Caco-2 (cell line): ENCODE results near the gene FPGS. TPM values are rescaled to one million over a fixed set of nuclear protein-coding genes. Genes with fewer than 3 reads are reported as not detected.
A peak's percentile ranks its signal among the peaks of the same experiment; 100 is the strongest.

ENCODE experiments used
- BruUV-seq: library from RNA; stranded (reverse); fragments of 400-500 nt; replicated peaks from 2 replicates; lab custom pipeline; 2021; lab: Mats Ljungman, UMichigan
- CTCF ChIA-PET: fragments of 300-600 bp; sonication (Branson Sonifier 250); formaldehyde crosslinking; loops from one replicate; lab custom pipeline; 2022; ENCODE audit warnings: antibody characterized with exemption; lab: Charles Lee
- POLR2A ChIA-PET: fragments of 300-600 bp; sonication (Branson Sonifier 250); formaldehyde crosslinking; loops from one replicate; lab custom pipeline; 2022; ENCODE audit warnings: antibody characterized with exemption; lab: Charles Lee
- DNase-seq, 2 experiments: peaks; one replicate each; pipeline versions ENCODE4 v3.0.0 to v3.0.0-alpha.2; 2020 to 2022
- H3K27me3 ChIP-seq: replicated peaks from 2 replicates; pipeline ENCODE4 v1.6.0; 2011; ENCODE audit warnings: low read length; ENCODE audit not compliant: control insufficient read depth, insufficient read depth
- H3K36me3 ChIP-seq: 2 replicates; pipeline ENCODE4 v1.5.1; 2011; ENCODE audit warnings: low read length; ENCODE audit not compliant: control insufficient read depth, insufficient read depth
- H3K4me1 ChIP-seq: fragments of 250-450 bp; sonication (Bioruptor Pico); 2 replicates; pipeline ENCODE4 v1.5.1; 2020; ENCODE audit warnings: mild to moderate bottlenecking
- H3K4me3 ChIP-seq: 2 replicates; pipeline ENCODE4 v1.5.1; 2011; ENCODE audit warnings: low read depth, mild to moderate bottlenecking, control low read depth, low read length
- H3K9me3 ChIP-seq: fragments of 250-450 bp; sonication (Bioruptor Pico); 2 replicates; pipeline ENCODE4 v1.5.1; 2020; ENCODE audit warnings: mild to moderate bottlenecking, moderate library complexity
- H3K27ac Mint-ChIP-seq: one replicate; pipeline ENCODE4 v1.8.0; 2022; ENCODE audit warnings: mixed read lengths; ENCODE audit not compliant: unreplicated experiment
- H3K27me3 Mint-ChIP-seq: one replicate; pipeline ENCODE4 v1.8.0; 2022; ENCODE audit warnings: mixed read lengths; ENCODE audit not compliant: insufficient read depth, unreplicated experiment
- H3K36me3 Mint-ChIP-seq: one replicate; pipeline ENCODE4 v1.8.0; 2022; ENCODE audit warnings: mild to moderate bottlenecking, mixed read lengths; ENCODE audit not compliant: insufficient read depth, unreplicated experiment
- H3K4me1 Mint-ChIP-seq: one replicate; pipeline ENCODE4 v1.8.0; 2022; ENCODE audit warnings: low read depth, mixed read lengths; ENCODE audit not compliant: unreplicated experiment
- H3K4me3 Mint-ChIP-seq: one replicate; pipeline ENCODE4 v1.8.0; 2022; ENCODE audit warnings: mild to moderate bottlenecking, moderate library complexity, mixed read lengths; ENCODE audit not compliant: unreplicated experiment
- H3K9me3 Mint-ChIP-seq: one replicate; pipeline ENCODE4 v1.8.0; 2022; ENCODE audit warnings: mixed read lengths; ENCODE audit not compliant: unreplicated experiment
- CTCF ChIP-seq, 2 experiments: fragments of 200-600 bp in 1 of 2; IDR thresholded peaks; 1 replicate in 1 of 2; 2 replicates in 1 of 2; pipeline versions ENCODE4 v1.5.1 to v1.8.0; 2011 to 2022; ENCODE audit warnings: antibody characterized with exemption in 1 of 2, control low read depth in 1 of 2, inconsistent platforms in 1 of 2, low read depth in 1 of 2, low read length in 1 of 2, mild to moderate bottlenecking in 1 of 2, moderate library complexity in 1 of 2; ENCODE audit not compliant: insufficient read depth in 1 of 2, severe bottlenecking in 1 of 2, unreplicated experiment in 1 of 2
- intact Hi-C: fragments of 100-400 bp; cut with micrococcal nuclease; formaldehyde crosslinking; loops from one replicate; pipeline ENCODE4 v1.10.0; 2022; ENCODE audit not compliant: unreplicated experiment
- total RNA-seq: library from RNA; stranded (reverse); gene quantifications from 2 replicates; pipeline ENCODE4 v1.2.3, GENCODE V29; 2022

Gene FPGS
- total RNA-seq, 1 experiment from 2014 or later: 54.4 TPM

- no TSS peak for BruUV-seq
- Histone ChIP-seq H3K4me3 (no peak overlapping the region), H3K27me3 (no peaks in the 10 kb centered on the region), H3K36me3 (peaks cover 5% of the 10 kb centered on the region), H3K9me3 (no peaks in the 10 kb centered on the region), H3K4me1 (peaks cover 9% of the 10 kb centered on the region; the same call in 1 of the 2 replicates)
- H3K4me1 Mint-ChIP-seq: peaks cover 7% of the 10 kb centered on the region
- peak in 1 of 2 experiments; percentile 61 for DNase-seq
- H3K27me3 Mint-ChIP-seq: no peaks in the 10 kb centered on the region
- peak; percentile 32 to 35 for TF ChIP-seq CTCF (IDR thresholded peaks at IDR 0.05; ENCODE audit: insufficient read depth in 1 of 2, low read depth in 1 of 2, low read length in 1 of 2, severe bottlenecking in 1 of 2, unreplicated experiment in 1 of 2)
- POLR2A ChIA-PET: no interaction called here
- H3K9me3 Mint-ChIP-seq: no peaks in the 10 kb centered on the region
- H3K4me3 Mint-ChIP-seq: no peak overlapping the region
- H3K27ac Mint-ChIP-seq: no peak overlapping the region
- intact Hi-C loops: no loop called here
- peaks cover 14% of the 10 kb centered on the region for H3K36me3 Mint-ChIP-seq
- CTCF ChIA-PET: no interaction called here
Observed at GRCh38 chr9:127805620-127806019, 2.9 kb downstream of the FPGS start.

GRCh38 chr9:127806871-127807270 is 4.2 kb downstream of the FPGS start:
- H3K27me3 Mint-ChIP-seq: no peaks in the 10 kb centered on the region
- H3K4me1 Mint-ChIP-seq: no peaks in the 10 kb centered on the region
- H3K36me3 Mint-ChIP-seq: peaks cover 21% of the 10 kb centered on the region
- Histone ChIP-seq H3K4me3 (no peak overlapping the region), H3K27me3 (no peaks in the 10 kb centered on the region), H3K4me1 (peaks cover 8% of the 10 kb centered on the region; the same call in 1 of the 2 replicates), H3K9me3 (no peaks in the 10 kb centered on the region), H3K36me3 (peaks cover 5% of the 10 kb centered on the region)
- H3K27ac Mint-ChIP-seq: no peak overlapping the region
- intact Hi-C loops: no loop called here
- BruUV-seq: no TSS peak
- H3K4me3 Mint-ChIP-seq: no peak overlapping the region
- CTCF ChIA-PET: interaction anchor here (0.6 kb wide), 1 partner anchor 241 kb away, joined by 3 read pairs; no protein-coding TSS in a partner anchor
- DNase-seq: no peak
- POLR2A ChIA-PET: no interaction called here
- no peaks in the 10 kb centered on the region for H3K9me3 Mint-ChIP-seq
- TF ChIP-seq CTCF (IDR thresholded peaks at IDR 0.05; ENCODE audit: insufficient read depth in 1 of 2, low read depth in 1 of 2, low read length in 1 of 2, severe bottlenecking in 1 of 2, unreplicated experiment in 1 of 2): no peak

GRCh38 chr9:127808347-127809001 is 5.8 kb downstream of the FPGS start:
- DNase-seq: no peak
- no peak overlapping the region for H3K4me3 Mint-ChIP-seq
- H3K27me3 ChIP-seq: no peaks in the 10 kb centered on the region
- ChIA-PET POLR2A (no interaction called here), CTCF (interaction anchor here (0.7 kb wide), 3 partner anchors 16 to 1825 kb away, joined by 7 to 10 read pairs (median 7); no protein-coding TSS in a partner anchor)
- TF ChIP-seq CTCF (IDR thresholded peaks at IDR 0.05; ENCODE audit: insufficient read depth in 1 of 2, low read depth in 1 of 2, low read length in 1 of 2, severe bottlenecking in 1 of 2, unreplicated experiment in 1 of 2): no peak
- H3K36me3 Mint-ChIP-seq: peaks cover 33% of the 10 kb centered on the region
- H3K27ac Mint-ChIP-seq: no peak overlapping the region
- no peaks in the 10 kb centered on the region for H3K9me3 ChIP-seq
- H3K4me1 Mint-ChIP-seq: no peaks in the 10 kb centered on the region
- H3K4me3 ChIP-seq: no peak overlapping the region
- H3K4me1 ChIP-seq: peaks cover 8% of the 10 kb centered on the region; the same call in 1 of the 2 replicates
- BruUV-seq: no TSS peak
- H3K27me3 Mint-ChIP-seq: no peaks in the 10 kb centered on the region
- H3K9me3 Mint-ChIP-seq: no peaks in the 10 kb centered on the region
- intact Hi-C loops: no loop called here
- peaks cover 6% of the 10 kb centered on the region for H3K36me3 ChIP-seq
